Neural progenitor cell (in vitro differentiated cells): ENCODE results near the gene ATG3.

ENCODE experiments used
- EZH2 ChIP-seq: fragments of 200-600 bp; sonication (generic); IDR thresholded peaks from 2 replicates; pipeline ENCODE4 v1.6.1; 2017; ENCODE audit warnings: antibody characterized with exemption, mild to moderate bottlenecking, moderate library complexity
- EZH2phosphoT487 ChIP-seq: fragments of 200-600 bp; sonication (generic); IDR thresholded peaks from 2 replicates; pipeline ENCODE4 v1.6.1; 2017; ENCODE audit warnings: antibody characterized with exemption
- TF ChIP-seq, protein P1 (sequence below): fragments of 200-600 bp; sonication (generic); IDR thresholded peaks from 2 replicates; pipeline ENCODE4 v1.5.1; 2017; ENCODE audit warnings: antibody characterized with exemption, mild to moderate bottlenecking

DNA sequence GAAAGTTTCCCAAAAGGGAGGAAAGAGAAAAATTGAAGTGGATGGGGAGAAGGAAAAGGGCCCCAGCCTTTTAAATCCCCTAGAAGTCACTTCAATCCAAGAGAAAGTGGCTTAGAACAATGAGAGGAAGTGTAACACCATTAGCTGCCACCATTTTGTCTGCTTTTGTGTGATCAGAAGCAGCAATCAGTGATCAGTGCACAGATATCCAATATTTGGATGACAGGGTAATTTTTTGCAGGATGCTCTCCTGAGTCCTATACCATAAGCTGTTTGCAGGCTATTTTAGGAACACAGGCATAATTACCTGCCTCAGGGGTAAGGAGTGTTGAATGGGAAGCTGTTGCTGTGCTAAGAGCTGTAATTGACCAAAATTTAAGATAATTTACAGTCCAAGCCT is 31.5 kb upstream of the ATG3 start:
- TF ChIP-seq, protein P1, sequence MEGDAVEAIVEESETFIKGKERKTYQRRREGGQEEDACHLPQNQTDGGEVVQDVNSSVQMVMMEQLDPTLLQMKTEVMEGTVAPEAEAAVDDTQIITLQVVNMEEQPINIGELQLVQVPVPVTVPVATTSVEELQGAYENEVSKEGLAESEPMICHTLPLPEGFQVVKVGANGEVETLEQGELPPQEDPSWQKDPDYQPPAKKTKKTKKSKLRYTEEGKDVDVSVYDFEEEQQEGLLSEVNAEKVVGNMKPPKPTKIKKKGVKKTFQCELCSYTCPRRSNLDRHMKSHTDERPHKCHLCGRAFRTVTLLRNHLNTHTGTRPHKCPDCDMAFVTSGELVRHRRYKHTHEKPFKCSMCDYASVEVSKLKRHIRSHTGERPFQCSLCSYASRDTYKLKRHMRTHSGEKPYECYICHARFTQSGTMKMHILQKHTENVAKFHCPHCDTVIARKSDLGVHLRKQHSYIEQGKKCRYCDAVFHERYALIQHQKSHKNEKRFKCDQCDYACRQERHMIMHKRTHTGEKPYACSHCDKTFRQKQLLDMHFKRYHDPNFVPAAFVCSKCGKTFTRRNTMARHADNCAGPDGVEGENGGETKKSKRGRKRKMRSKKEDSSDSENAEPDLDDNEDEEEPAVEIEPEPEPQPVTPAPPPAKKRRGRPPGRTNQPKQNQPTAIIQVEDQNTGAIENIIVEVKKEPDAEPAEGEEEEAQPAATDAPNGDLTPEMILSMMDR: no peak
- no peak for TF ChIP-seq EZH2
- TF ChIP-seq EZH2phosphoT487: no peak
